Stimulated activated CD8-positive, alpha-beta memory T cell treated with anti-CD3 and anti-CD28 coated beads, Interleukin-2, amount 100 ng/mL, for 48 hours (primary cell): ENCODE results near the gene TBX3.

Source experiments
- DNase-seq, 2 donors: peaks; one replicate each; pipeline ENCODE4 v3.0.0-alpha.2; 2020; ENCODE audit warnings: low read depth in 2 of 2

Gene TBX3

DNA sequence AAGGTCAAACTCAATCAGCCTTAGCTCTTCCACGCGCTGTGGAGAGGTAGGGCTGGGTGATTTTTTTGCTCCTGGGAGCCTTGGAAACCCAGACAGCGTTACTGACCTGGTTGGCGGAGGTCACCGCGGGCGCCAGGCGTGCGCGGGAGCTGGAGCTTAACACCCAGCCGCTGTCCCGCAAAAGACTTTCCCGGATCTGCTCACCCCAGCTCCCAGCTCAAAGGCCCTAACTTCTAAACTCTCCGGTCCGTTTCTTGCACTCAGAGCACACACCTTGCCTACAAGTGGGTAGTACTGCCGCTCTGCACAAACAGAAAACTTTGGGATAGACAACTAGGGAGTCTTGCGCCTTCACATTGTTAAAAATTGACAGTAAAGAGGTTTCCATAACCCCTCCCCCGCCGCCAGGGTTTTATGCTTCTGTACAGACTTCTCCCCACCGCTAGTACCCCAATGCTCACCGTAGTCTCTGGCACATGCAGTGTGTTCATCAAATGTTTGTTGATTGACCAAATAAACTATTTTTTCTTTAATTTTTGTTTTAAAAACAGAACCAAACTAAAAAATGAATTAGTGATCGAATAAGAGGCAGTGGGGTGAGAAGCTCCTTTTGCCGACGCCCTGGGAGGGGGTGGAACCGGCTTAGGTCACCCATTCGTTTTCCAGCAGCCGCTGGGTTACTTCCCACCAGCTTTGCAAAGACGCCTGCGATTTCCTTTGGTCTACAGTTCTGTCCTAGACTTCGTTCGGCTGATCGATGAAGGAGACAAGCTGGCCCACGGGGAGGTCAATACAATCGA, 12.7 kb upstream of the TBX3 start:
- no peak for DNase-seq

DNA sequence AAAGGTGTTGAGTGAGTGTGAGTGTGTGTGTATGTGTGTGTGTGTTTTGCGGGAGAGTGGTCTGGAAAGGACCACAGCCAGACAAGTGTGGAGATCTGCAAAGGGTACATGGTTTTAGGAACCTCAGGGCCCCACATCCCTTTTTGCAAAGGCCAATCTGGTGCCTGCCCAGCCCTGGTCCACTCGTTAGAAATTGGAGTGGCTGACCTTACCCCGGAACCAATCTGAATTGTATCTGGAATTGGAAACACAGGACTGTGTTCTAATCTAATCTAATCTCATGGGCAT, 11.3 kb upstream of the TBX3 start:
- no peak for DNase-seq

DNA sequence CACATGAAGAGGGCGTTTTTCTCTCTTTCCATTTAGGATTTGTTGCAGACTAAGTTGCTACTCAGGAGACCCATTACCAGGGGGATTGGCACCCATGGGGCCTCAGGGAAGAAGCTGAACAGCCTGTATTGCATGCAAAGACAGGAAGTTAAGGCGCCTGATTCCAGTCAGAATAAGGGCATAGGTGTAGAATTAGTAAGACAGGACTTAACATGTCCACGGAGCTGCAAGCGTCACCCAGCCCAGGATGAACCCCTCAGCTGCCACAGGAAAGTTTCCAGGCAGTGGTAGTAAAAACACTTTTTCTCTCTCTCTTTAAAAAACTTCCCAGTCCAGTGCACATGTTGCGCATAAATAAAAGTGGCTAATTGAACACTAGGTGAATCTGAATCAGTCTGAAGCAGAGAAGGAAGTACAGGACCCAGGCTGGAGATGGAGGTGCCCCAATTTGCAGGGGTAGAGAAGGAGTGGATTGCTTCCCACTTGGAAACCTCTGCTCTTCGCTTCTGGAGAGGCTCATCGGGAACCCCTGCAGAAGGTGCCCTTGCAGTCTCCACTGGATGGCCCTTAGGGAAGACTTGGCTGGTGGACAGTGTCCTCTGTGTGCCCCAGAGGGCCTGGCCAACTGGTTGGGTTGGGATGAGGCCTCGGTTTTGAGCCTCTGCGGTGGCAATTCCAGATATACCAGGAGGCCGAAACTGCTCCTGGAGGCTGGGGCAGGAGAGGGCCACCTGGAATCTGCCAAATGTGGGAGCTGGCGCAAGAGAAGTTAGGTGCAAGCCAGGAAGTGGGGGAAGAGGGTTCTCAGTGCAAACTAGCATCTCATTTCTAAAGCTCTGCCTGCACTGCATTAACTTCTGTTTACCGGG, 10.7 kb upstream of the TBX3 start:
- DNase-seq, result no peak

DNA sequence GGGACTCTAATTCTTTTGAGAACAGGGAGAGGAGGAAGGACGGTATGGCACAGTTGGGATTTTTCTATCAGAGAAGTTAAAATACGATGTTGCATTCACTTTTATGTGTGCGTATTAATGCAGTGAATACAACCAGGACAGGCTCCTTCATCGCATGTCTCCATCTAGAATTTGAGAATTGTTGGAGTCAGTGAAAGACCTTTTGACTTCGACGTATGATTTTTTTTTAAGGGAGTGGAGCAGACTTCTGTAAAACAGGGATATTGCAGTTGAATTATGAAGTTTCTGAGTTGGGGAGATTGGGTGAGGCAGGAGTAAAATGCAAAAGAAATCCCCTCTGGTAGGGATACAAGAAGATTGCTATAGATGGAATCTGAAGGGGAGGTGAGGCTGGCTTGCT, 9.6 kb upstream of the TBX3 start:
- DNase-seq, result no peak

DNA sequence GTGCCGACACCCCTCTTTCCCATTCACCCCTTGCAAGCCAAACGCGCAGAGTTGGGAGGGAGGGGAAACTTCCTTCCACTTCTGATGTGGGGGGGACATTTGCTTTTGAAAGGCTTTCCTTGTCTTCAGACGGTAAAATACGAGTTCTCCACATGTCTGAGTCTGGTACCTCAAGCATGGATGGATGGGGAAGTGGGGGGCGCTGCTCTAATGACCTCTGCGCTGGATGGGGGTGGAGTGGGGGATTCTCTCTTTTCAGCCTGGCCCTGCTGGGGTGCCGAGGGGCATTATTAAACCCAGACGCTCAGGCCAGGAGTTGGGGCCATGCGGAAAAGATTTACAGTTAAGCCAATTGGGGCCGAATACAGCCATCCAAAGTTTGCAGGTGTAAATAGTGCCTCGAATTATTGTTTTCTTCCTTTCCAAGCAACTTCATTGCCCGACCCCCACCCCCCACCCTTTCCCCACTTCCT, 9.1 kb upstream of the TBX3 start:
- DNase-seq, result no peak

DNA sequence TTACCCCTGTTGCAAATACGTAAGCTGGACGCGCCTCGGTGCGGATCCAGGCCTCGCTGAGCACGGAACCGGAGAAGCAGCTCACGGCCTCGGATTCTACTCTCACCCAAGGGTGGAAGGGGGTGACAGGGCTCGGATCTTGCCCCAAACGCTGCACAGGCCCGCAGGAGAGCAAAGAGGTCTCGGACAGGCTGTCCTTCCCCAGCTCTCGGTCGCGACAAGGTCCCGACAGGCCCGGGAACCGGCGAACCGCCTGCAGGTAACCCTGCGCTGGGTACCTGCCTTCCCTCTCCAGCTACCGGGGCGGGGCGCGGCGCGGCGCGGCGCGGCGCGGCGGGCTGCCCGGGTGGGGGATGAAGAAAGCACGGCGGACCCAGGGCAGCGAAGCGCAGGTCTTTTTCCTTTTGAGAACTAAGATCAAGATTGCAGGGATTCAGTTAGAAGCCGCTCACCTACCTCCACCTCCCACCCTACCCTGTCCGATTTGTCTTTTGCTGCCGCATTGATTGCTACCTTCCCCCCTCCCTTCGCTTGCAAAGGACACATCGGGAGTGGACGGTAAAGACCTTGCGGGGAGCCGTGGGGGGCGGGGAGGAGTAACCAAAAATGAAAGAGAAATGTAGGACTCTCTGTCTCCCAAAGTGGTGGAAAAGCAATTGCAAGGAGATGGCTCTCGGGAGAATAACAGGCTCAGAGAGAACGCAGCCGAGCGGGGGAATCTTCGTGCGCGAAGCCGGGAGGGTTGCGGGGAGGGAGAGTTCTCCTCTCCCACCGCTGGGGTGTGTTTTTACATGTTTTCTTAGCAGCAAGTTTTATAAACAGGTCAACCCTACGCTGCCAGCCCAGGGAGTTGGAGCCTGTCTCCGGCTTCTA, 8.4 kb upstream of the TBX3 start:
- no peak for DNase-seq

DNA sequence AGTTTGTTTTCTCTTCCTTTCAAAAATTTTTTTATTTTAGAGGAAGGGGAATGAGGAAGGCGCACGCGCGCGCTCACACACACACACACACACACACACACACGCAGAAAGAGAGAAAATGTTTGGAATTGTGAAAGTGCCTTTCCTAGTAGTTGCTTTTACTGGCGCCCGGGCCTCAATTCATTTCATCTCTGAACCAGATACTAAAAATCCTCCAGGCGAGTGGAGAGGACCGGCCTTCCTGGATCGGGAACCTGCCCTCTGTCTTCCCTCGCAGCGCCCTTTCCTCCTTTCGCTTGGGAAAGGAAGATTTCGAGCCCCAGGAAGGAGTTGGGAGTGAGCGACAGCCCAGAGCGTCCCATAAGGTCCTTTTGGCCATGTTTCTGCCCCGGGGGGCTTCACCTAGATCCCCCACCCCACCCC, 7.8 kb upstream of the TBX3 start:
- DNase-seq, result no peak

DNA sequence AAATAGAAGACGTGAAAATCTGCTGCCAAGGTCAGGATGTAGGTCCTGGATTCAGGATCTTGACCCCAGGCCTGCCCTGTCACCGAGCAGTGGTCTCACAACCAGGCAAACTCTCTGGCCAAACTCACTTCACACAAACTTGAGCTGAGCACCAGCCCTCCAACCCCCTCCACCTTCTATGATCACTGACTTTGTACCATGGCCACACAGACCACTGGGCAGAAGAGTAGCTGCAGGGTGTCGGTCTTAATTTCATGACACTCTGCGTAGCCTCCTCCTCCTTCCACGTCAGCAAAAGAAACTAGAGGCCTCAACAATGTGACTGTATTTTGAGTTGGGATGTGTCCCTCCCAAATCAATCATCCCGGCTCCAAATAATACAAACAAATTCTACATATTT, 7.2 kb upstream of the TBX3 start:
- DNase-seq, result no peak

DNA sequence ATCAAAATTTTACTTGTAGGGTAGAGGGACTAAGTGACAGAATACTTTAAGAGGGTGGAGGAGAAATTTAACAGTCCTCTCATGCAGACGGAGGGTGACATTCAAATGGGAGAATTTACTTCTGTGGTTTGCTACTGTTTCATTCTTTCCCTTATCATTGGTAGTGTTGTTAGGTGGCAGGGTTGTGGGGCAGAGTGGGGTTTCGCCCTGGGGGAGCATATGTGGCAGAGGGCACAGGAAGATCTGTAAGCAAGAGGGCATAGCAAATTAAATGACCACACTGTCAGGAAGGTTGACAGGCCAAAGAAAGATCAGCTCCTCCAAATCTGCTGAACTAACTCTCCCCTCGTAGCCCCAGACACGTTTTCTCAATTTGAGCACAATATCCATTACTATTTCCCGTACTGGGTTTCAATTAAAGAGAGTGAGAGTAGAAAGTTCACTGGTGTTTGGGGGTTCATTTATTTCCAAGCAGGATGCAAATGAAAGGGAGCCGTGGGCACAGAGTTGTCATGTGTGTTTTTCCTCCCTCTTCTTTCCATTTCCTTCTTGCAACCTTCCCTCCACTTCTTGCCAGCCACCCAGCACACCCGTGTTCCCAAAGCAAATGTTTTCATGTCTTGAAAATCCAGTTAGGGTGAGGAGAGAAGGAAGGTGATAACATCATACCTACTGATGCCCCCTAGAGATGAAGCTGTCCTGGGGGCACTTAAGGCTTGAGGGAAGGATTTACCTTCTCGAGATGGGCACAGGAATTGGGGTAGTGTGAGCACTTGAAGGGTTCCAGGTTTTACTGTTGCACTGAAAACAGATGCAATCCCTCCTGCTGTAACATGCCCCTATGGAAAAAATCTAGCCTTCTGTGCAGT, 6.5 kb upstream of the TBX3 start:
- no peak for DNase-seq

DNA sequence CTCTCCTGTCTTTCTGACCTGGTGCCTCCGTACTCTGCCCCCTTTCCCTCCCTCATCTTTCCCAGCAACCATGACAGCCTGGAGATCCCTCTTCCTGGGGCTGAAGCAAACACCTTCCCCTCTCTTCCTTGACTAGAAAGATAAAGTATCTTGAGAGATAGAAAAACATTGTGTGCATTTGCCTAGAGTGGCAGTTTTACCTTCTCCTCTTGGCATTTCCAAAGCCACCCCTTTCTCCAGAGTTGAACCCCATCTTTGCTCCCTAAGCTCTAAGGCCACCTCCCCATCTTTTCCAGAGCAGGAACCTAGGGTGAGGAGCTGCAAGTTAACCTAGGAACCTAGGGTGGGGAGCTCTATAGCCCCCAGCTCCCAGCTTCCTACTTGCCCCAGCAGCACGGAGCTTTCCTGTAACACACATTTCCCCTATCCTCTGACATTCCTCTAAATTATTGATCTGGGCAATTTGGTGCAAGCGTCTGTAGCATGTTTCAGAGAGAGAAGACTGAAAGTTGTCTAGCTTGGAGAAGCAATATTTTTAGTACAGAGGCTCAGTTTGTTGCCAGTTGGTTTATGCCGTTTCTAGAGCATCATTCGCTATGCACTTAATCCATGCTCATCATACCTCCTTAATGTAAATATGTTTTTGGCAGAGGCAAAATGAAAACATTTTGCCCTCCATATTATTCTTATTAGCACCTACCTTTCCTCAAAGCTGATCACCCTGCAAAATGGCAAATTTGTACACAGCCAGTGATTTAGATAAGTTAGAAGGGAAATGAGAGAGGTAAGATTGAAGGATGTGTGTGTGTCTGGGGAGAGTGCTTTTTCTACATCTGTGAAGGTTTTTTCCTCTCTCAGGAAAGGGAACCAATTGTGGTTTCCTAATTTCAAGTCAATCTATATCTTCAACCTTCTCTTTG, 5.4 kb upstream of the TBX3 start:
- no peak for DNase-seq

DNA sequence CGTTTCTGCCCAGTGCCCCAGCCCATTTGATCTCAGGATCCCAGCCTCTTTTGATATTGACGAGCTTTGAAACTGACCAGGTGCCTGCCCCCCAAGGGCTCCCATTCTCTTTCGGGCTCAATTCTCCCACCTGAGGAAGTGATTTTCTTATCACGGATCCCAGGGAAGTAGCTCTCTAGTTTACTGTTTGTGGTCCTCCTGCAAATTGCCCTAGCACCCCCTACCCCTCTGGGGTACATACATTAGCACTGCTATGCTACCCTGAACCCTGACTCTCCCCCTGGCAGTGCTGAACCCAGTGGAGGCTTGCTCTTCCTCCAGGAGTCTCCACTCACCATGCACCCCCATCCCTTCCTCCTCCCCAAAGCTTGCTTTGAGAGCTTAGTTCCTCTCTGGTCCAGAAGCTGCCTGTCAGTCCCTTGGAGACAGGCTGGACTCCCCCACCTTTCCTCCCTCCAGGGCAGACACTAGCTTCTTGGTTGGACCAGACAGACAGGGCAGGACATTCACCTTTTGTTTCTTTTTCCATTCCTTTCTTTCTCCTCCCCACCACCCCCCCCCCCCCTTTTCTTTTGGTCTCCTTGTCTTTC, 4.4 kb upstream of the TBX3 start:
- DNase-seq, result no peak

DNA sequence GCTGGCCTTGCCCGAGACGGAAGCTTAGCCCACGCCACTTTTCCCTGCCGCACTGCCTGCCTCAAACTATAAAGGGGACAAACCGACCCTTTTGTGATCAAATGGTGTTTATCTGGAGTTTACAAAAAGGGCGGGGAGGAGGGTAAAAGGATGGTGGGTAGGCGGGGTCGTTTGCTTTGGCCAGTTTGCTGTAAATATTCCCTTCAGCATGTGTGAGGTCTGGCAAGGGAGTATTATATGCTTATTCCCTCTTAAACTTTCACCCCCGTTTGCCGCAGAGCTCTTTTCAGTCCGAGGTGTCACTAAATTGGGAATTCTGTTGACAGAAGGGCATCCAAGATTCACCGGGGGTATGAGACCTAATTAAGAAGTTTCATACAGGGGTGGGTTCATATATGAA, 3.8 kb upstream of the TBX3 start:
- no peak for DNase-seq

DNA sequence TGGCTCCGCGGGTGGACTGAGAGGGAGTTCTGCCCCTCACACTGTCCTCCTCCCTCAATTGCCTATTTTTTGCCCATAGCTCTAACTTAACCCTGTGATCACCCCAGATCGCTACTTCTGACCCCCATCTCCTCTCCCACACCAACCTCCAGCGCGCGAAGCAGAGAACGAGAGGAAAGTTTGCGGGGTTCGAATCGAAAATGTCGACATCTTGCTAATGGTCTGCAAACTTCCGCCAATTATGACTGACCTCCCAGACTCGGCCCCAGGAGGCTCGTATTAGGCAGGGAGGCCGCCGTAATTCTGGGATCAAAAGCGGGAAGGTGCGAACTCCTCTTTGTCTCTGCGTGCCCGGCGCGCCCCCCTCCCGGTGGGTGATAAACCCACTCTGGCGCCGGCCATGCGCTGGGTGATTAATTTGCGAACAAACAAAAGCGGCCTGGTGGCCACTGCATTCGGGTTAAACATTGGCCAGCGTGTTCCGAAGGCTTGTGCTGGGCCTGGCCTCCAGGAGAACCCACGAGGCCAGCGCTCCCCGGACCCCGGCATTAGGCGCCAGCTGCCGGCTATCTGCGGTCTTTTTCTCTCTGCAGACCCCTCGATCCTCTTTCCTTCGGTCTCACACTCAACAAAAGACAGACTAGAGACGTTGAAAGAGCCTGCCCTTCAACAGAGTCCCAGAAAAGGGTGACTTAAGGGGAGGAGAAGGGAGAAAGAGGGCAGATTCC, 3.0 kb upstream of the TBX3 start:
- no peak for DNase-seq

DNA sequence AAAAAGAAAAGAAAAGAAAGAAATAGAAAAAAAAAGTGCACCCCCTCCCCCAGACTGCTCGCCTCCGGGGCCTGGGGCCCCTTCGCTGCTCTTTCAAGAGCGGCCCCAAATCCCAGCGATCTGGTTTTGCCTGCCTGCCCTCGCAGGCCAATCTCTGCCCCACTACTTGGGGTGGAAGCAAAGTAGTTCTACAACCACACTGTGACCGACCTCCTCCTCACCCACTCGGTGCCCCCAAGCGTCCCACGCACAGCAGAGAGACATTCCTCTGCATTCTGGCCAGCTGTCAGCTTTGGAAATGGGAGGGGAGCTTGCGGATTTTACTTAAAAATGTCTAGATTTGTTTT, 2.4 kb upstream of the TBX3 start:
- DNase-seq, result no peak

DNA sequence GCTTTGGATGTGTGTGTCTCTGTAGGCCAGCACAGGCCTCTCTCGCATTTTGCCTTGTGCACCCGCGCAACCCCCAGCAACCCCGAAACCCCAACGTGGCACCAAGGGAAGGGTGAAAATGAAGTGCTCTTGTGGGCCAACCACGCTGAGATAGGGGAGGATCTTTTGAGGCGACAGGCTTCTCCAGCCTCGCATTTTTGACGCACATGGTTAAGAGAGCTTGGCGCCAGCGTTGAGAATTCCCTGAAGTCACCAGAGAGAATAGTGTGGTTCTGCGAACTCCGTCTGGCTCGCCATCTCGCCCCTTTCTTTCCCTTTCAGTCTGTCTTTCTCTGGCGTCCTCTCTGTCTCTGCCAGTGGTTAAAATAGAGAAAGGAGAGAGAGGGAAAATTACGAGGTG, 1.9 kb upstream of the TBX3 start:
- DNase-seq, result no peak

DNA sequence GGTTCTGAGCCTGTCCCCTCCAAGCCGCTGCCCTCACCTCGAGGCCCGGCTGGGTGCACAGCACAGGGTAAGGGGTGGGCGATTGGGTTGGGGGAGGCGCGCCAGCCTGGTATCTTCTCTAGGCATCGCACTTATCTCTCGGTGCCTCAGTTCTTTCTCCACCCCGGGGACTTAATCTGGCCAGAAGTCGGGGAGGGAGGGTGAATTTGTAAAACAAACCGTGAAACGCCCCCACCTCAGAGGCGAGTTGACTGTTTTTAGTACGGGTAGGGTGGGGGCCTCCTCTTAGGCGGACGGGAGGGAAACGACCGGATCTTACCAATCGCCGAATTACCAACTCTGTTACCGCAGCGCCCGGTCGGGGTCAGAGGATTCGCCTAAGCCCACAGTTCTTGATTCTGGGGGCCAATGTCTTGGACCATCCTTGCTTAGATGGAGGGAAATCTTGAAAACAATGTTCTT, 1.4 kb upstream of the TBX3 start:
- DNase-seq, result no peak

DNA sequence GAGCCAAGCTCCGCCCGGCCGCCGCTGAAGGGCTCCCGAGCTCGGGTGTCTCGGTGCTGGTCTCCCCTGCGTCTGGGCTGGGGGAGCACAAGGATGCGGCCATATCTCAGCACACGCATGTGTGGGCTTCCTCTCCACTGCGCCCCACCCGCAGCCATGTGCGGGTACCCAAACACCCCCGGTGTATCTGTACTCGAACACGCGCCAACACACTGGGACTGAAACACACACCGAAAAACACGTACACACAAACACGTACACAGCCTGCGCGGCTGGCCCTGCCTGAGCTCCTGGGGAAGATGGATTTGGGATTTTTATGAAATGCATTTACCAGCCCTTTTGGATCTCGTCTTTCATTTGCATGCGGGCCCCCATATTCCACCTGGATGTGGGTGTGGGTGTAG, 897 bp upstream of the TBX3 start:
- no peak for DNase-seq

DNA sequence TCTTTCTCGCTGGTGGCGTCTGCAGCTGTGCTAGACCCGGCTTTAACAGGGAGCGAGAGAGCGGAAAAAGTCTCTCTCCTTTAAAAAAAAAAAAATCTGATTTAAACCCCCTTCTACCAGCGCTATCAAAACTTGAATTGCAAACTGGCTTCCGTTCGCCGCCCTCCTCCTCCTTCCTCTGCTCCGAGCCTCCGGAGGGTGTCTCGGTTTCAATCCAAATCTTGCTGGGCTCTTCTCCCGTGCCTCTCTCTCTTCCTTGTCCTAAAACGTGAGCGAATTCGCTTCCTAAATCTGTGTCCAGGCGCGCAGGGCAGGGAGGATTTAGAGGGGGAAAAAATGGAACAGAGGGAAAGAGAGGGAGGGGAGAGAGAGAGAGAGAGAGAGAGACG, 272 bp downstream of the TBX3 start:
- DNase-seq, result no peak
